ENCODE data around the gene MAML3. TPM values are rescaled to one million over a fixed set of nuclear protein-coding genes. Genes with fewer than 3 reads are reported as not detected.

MAML3 gene
- total RNA-seq, 2 experiments from 2014 or later: 2.5 to 2.9 TPM

- Mint-ChIP-seq H3K27me3 (no peaks in the 10 kb centered on the region), H3K36me3 (ENCODE audit: low read depth) (no peaks in the 10 kb centered on the region), H3K9me3 (no peaks in the 10 kb centered on the region), H3K27ac (no peak overlapping the region), H3K4me3 (no peak overlapping the region), H3K4me1 (ENCODE audit: low read depth) (no peaks in the 10 kb centered on the region)
- ATAC-seq (ENCODE audit: poor library complexity) (no peak), DNase-seq (no peak)
- TF ChIP-seq CTCF (IDR thresholded peaks at IDR 0.05): no peak
- POLR2A ChIA-PET: no interaction called here
- H3K4me1 ChIP-seq (ENCODE audit: insufficient read depth, low read length): no peaks in the 10 kb centered on the region
- H3K36me3 ChIP-seq (ENCODE audit: insufficient read depth, low read length): no peaks in the 10 kb centered on the region
- no peak overlapping the region for H3K27ac ChIP-seq (ENCODE audit: low read depth in 1 of 2, low read length in 2 of 2)
- CTCF ChIA-PET: no interaction called here
- no peak overlapping the region for H3K4me3 ChIP-seq (ENCODE audit: low read length)
- no peaks in the 10 kb centered on the region for H3K9me3 ChIP-seq (ENCODE audit: control insufficient read depth in 1 of 2, insufficient read depth in 1 of 2, low read length in 2 of 2)
- H3K27me3 ChIP-seq (ENCODE audit: control insufficient read depth in 1 of 2, insufficient read depth in 2 of 2, low read length in 2 of 2): no peaks in the 10 kb centered on the region
- intact Hi-C loops (cut with DNase I, micrococcal nuclease): no loop called here
These were observed 219.8 kb downstream of the MAML3 start for GRCh38 chr4:139934057-139934707.

GRCh38 chr4:139933541-139933940, 220.4 kb downstream of the MAML3 start:
- POLR2A ChIA-PET: no interaction called here
- TF ChIP-seq CTCF (IDR thresholded peaks at IDR 0.05): no peak
- no peaks in the 10 kb centered on the region for H3K4me1 ChIP-seq (ENCODE audit: insufficient read depth, low read length)
- no peaks in the 10 kb centered on the region for H3K36me3 ChIP-seq (ENCODE audit: insufficient read depth, low read length)
- CTCF ChIA-PET: no interaction called here
- Mint-ChIP-seq H3K27ac (no peak overlapping the region), H3K36me3 (ENCODE audit: low read depth) (no peaks in the 10 kb centered on the region), H3K4me1 (ENCODE audit: low read depth) (no peaks in the 10 kb centered on the region), H3K27me3 (no peaks in the 10 kb centered on the region), H3K4me3 (no peak overlapping the region), H3K9me3 (no peaks in the 10 kb centered on the region)
- H3K4me3 ChIP-seq (ENCODE audit: low read length): no peak overlapping the region
- H3K9me3 ChIP-seq (ENCODE audit: control insufficient read depth in 1 of 2, insufficient read depth in 1 of 2, low read length in 2 of 2): no peaks in the 10 kb centered on the region
- no peak for ATAC-seq (ENCODE audit: poor library complexity)
- no peak overlapping the region for H3K27ac ChIP-seq (ENCODE audit: low read depth in 1 of 2, low read length in 2 of 2)
- DNase-seq: no peak
- H3K27me3 ChIP-seq (ENCODE audit: control insufficient read depth in 1 of 2, insufficient read depth in 2 of 2, low read length in 2 of 2): no peaks in the 10 kb centered on the region
- intact Hi-C loops (cut with DNase I, micrococcal nuclease): no loop called here

- ChIA-PET POLR2A (no interaction called here), CTCF (interaction anchor here (1.2 kb wide), 1 partner anchor 14 kb away, joined by 3 read pairs; no protein-coding TSS in a partner anchor)
- Mint-ChIP-seq H3K4me3 (no peak overlapping the region), H3K27me3 (no peaks in the 10 kb centered on the region), H3K36me3 (ENCODE audit: low read depth) (no peaks in the 10 kb centered on the region), H3K4me1 (ENCODE audit: low read depth) (no peaks in the 10 kb centered on the region), H3K27ac (no peak overlapping the region), H3K9me3 (no peaks in the 10 kb centered on the region)
- no peaks in the 10 kb centered on the region for H3K27me3 ChIP-seq (ENCODE audit: control insufficient read depth in 1 of 2, insufficient read depth in 2 of 2, low read length in 2 of 2)
- no peaks in the 10 kb centered on the region for H3K9me3 ChIP-seq (ENCODE audit: control insufficient read depth in 1 of 2, insufficient read depth in 1 of 2, low read length in 2 of 2)
- ATAC-seq (ENCODE audit: poor library complexity): no peak
- H3K4me3 ChIP-seq (ENCODE audit: low read length): no peak overlapping the region
- DNase-seq: no peak
- no peak for TF ChIP-seq CTCF (IDR thresholded peaks at IDR 0.05)
- no peaks in the 10 kb centered on the region for H3K4me1 ChIP-seq (ENCODE audit: insufficient read depth, low read length)
- intact Hi-C loops (cut with DNase I, micrococcal nuclease): no loop called here
- no peak overlapping the region for H3K27ac ChIP-seq (ENCODE audit: low read depth in 1 of 2, low read length in 2 of 2)
- H3K36me3 ChIP-seq (ENCODE audit: insufficient read depth, low read length): no peaks in the 10 kb centered on the region
These were observed 220.9 kb downstream of the MAML3 start for GRCh38 chr4:139933104-139933503.

Measured in CD4-positive, alpha-beta T cell (primary cell).